HG03095 (cell line): Measurements from ENCODE around the gene WNK2.

Experiments
- ATAC-seq: cut with Tn5 transposase; IDR thresholded peaks from one replicate; pipeline ENCODE4 v1.9.1; 2021; ENCODE audit warnings: moderate library complexity; ENCODE audit not compliant: unreplicated experiment

Gene WNK2

GRCh38 chr9:93198117-93198837, 14.3 kb downstream of the WNK2 start:
- ATAC-seq: no peak

GRCh38 chr9:93198838-93199625, 15.1 kb downstream of the WNK2 start:
- ATAC-seq: no peak

- ATAC-seq: no peak
Observed at GRCh38 chr9:93200449-93200742, 16.5 kb downstream of the WNK2 start.

GRCh38 chr9:93200989-93201334, 17.0 kb downstream of the WNK2 start:
- no peak for ATAC-seq

GRCh38 chr9:93203026-93203717, 19.2 kb downstream of the WNK2 start:
- ATAC-seq: no peak

- no peak for ATAC-seq
Observed at GRCh38 chr9:93203718-93204469, 20.0 kb downstream of the WNK2 start.

GRCh38 chr9:93204470-93205043, 20.6 kb downstream of the WNK2 start:
- ATAC-seq: no peak

GRCh38 chr9:93205045-93205768, 21.3 kb downstream of the WNK2 start:
- ATAC-seq: no peak

GRCh38 chr9:93205896-93206575, 22.1 kb downstream of the WNK2 start:
- no peak for ATAC-seq

- no peak for ATAC-seq
Observed at GRCh38 chr9:93206576-93207155, 22.7 kb downstream of the WNK2 start.

- ATAC-seq: no peak
Observed at GRCh38 chr9:93207326-93207814, 23.4 kb downstream of the WNK2 start.

GRCh38 chr9:93207860-93208734, 24.2 kb downstream of the WNK2 start:
- no peak for ATAC-seq

GRCh38 chr9:93209097-93209496, 25.2 kb downstream of the WNK2 start:
- ATAC-seq: no peak

- no peak for ATAC-seq
Observed at GRCh38 chr9:93209576-93210323, 25.8 kb downstream of the WNK2 start.

GRCh38 chr9:93210324-93210973, 26.5 kb downstream of the WNK2 start:
- no peak for ATAC-seq

- no peak for ATAC-seq
Observed at GRCh38 chr9:93210974-93211653, 27.2 kb downstream of the WNK2 start.

GRCh38 chr9:93211654-93212001, 27.7 kb downstream of the WNK2 start:
- ATAC-seq: no peak
